Thoracic aorta (tissue), 2 donors: ENCODE data around the gene NEU1. TPM values are rescaled to one million over a fixed set of nuclear protein-coding genes. Genes with fewer than 3 reads are reported as not detected.
"Not testable (repeated sequence)": the region's sequence is repeated elsewhere in the genome, so short reads cannot be mapped to it uniquely, and the experiment has no call there.

Source experiments
- ATAC-seq: fragments of 150-250 bp; one replicate; pipeline ENCODE4 v1.8.0; 2017; ENCODE audit warnings: low read depth; ENCODE audit not compliant: insufficient number of reproducible peaks, low FRiP score
- DNase-seq: peaks from one replicate; pipeline ENCODE4 v3.0.0-alpha.2; 2020; ENCODE audit warnings: low spot score
- H3K27ac ChIP-seq, 2 donors: fragments of 200-600 bp; sonication (generic); 1 replicate in 1 of 2; 2 replicates in 1 of 2; pipeline ENCODE4 v1.5.1; 2016; ENCODE audit warnings: mild to moderate bottlenecking in 2 of 2, moderate library complexity in 2 of 2
- H3K27me3 ChIP-seq: fragments of 200-600 bp; sonication (generic); replicated peaks from 2 replicates; pipeline ENCODE4 v1.6.0; 2016; ENCODE audit warnings: mild to moderate bottlenecking; ENCODE audit not compliant: insufficient read depth
- H3K36me3 ChIP-seq: fragments of 200-600 bp; sonication (generic); one replicate; pipeline ENCODE4 v1.5.1; 2016
- H3K4me1 ChIP-seq, 2 donors: fragments of 200-600 bp; sonication (generic); 1 replicate in 1 of 2; 2 replicates in 1 of 2; pipeline versions ENCODE4 v1.5.1 to v1.6.0; 2016; ENCODE audit warnings: low read depth in 2 of 2, mild to moderate bottlenecking in 1 of 2; ENCODE audit not compliant: control insufficient read depth in 1 of 2
- H3K4me3 ChIP-seq: fragments of 200-600 bp; sonication (generic); 2 replicates; pipeline ENCODE4 v1.5.1; 2016; ENCODE audit warnings: mild to moderate bottlenecking
- H3K9me3 ChIP-seq: fragments of 200-600 bp; sonication (generic); 2 replicates; pipeline ENCODE4 v1.5.1; 2016
- CTCF ChIP-seq: fragments of 200-600 bp; sonication (generic); IDR thresholded peaks from one replicate; pipeline ENCODE4 v1.5.1; 2019; ENCODE audit warnings: antibody characterized with exemption
- total RNA-seq, 2 donors: library from RNA; depleted of rRNA; stranded (reverse); fragments of >200 nt; gene quantifications; one replicate each; pipeline versions ENCODE4 v1.1.0 to v1.2.3, GENCODE V29; 2016

NEU1 gene
- total RNA-seq, 2 donors from 2014 or later = 26.0 to 35.2 TPM

- DNase-seq = no peak
- Histone ChIP-seq H3K27ac (no peak overlapping the region), H3K4me3 (no peak overlapping the region), H3K36me3 (no peaks in the 10 kb centered on the region), H3K27me3 (no peaks in the 10 kb centered on the region), H3K9me3 (no peaks in the 10 kb centered on the region), H3K4me1 (peaks cover 11 to 21% of the 10 kb centered on the region in 2 donors)
- no peak for ATAC-seq
- no peak for TF ChIP-seq CTCF
Observed at GRCh38 chr6:31865205-31866118, 2.8 kb upstream of the NEU1 start.

- Histone ChIP-seq H3K27ac (no peak overlapping the region), H3K4me1 (peaks cover 11 to 21% of the 10 kb centered on the region in 2 donors), H3K9me3 (no peaks in the 10 kb centered on the region), H3K36me3 (peaks cover 3% of the 10 kb centered on the region), H3K27me3 (no peaks in the 10 kb centered on the region), H3K4me3 (no peak overlapping the region)
- DNase-seq (no peak), ATAC-seq (no peak)
- TF ChIP-seq CTCF = no peak
Observed at GRCh38 chr6:31864818-31865204, 2.2 kb upstream of the NEU1 start.

- H3K4me3 ChIP-seq = peak overlapping the region; percentile 88
- not testable (repeated sequence) for ATAC-seq
Observed at GRCh38 chr6:31864123-31864562, 1.5 kb upstream of the NEU1 start.

GRCh38 chr6:31861919-31862343 is 690 bp downstream of the NEU1 start:
- ATAC-seq (no peak), DNase-seq (no peak)
- Histone ChIP-seq H3K36me3 (peaks cover 15% of the 10 kb centered on the region), H3K9me3 (no peaks in the 10 kb centered on the region), H3K4me3 (peak overlapping the region; percentile 88), H3K27ac (peak overlapping the region; percentile 82 to 84), H3K4me1 (peaks cover 11 to 21% of the 10 kb centered on the region in 2 donors), H3K27me3 (no peaks in the 10 kb centered on the region)
- no peak for TF ChIP-seq CTCF

More at GRCh38 chr6:31864123-31864562, 1.5 kb upstream of the NEU1 start:
- H3K27ac ChIP-seq = peak overlapping the region; percentile 87 to 90
- H3K36me3 ChIP-seq, H3K27me3 ChIP-seq, H3K9me3 ChIP-seq, DNase-seq: not testable (repeated sequence)
- H3K4me1 ChIP-seq = peaks cover 11 to 21% of the 10 kb centered on the region in 2 donors

- Histone ChIP-seq H3K27ac (no peak overlapping the region), H3K9me3 (no peaks in the 10 kb centered on the region), H3K4me1 (peaks cover 11 to 21% of the 10 kb centered on the region in 2 donors), H3K36me3 (peaks cover 15% of the 10 kb centered on the region), H3K4me3 (no peak overlapping the region), H3K27me3 (no peaks in the 10 kb centered on the region)
- TF ChIP-seq CTCF = no peak
- no peak for DNase-seq
- no peak for ATAC-seq
Observed at GRCh38 chr6:31861150-31861549, 1.5 kb downstream of the NEU1 start.
